B cell (primary cell): ENCODE measurements around the gene IL22RA1.

ENCODE experiments used
- CTCF ChIP-seq: fragments of 200-600 bp; IDR thresholded peaks from one replicate; pipeline ENCODE4 v1.8.0; 2022; ENCODE audit warnings: antibody characterized with exemption, mild to moderate bottlenecking
- EZH2 ChIP-seq: IDR thresholded peaks from 2 replicates; pipeline ENCODE4 v1.6.1; 2012; ENCODE audit warnings: borderline replicate concordance, low read depth, mild to moderate bottlenecking, moderate library complexity, low read length; ENCODE audit not compliant: insufficient read depth, poor library complexity, severe bottlenecking

DNA sequence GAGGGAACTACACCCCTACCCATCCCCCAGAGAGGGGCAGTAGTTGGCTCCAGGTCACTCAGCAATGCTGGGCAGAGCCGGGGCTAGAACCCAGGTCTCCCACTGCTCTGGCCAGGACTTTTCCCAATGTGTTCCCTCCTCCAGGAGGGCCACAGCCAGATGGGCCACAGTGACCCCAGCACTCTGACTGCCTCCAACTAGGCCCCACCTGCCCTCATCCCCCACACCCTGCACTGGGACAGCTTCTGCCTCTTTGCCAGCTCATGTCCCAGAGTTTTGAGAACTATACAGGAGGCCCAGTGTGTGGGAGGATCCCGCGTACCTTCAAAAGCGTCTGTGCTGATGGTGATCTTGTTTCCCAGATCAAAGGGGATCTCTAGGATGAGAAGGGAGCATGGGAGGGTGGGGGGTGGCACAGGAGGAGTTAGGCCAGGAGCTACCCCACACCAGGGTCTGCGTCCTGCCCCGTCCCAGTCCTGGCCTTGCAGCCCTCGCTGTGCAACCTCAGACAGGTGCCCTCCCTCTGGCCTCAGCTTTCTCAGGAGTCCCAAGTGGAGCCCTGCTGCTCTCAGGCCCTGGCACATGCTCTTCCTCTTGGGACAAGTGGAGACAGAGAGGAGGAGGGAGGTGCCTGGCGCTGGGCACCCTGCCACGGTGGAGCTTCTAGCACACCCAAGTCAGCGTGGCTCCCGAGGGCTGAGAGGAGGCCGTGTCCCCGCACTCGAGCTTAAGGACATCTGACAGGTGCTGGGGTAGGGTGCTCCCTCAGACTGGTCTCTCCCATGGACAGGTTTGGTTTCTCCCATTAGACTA lies 53.0 kb downstream of the IL22RA1 start:
- no peak for TF ChIP-seq CTCF
- TF ChIP-seq EZH2, result no peak
